ENCODE data around the gene NT5C3A.

GRCh38 chr7:33053721-33054120 is 8.9 kb downstream of the NT5C3A start:
- no peak for TF ChIP-seq CTCF (IDR thresholded peaks at IDR 0.05)
- no peak for TF ChIP-seq POLR2A (IDR thresholded peaks at IDR 0.05)

Measured in body of pancreas (tissue), 4 donors.